ENCODE results near the gene MACROD2.

- no peak for TF ChIP-seq CTCF (conservative IDR thresholded peaks at IDR 0.05)
- TF ChIP-seq ZFX (IDR thresholded peaks at IDR 0.05), result no peak
Measured at GRCh38 chr20:15072316-15072715, 1077.0 kb downstream of the MACROD2 start.
